Stimulated activated CD8-positive, alpha-beta memory T cell treated with anti-CD3 and anti-CD28 coated beads, Interleukin-15, amount 100 ng/mL, for 4 hours (primary cell): Measurements from ENCODE around the gene PHC2.

Experiments used
- DNase-seq, 2 donors: peaks; one replicate each; pipeline ENCODE4 v3.0.0-alpha.2; 2020; ENCODE audit warnings: low read depth in 2 of 2

PHC2 gene

GRCh38 chr1:33331444-33332356 lies 99.2 kb downstream of the PHC2 start:
- DNase-seq: no peak

- no peak for DNase-seq
Measured at GRCh38 chr1:33330906-33331305, 100.0 kb downstream of the PHC2 start.

- no peak for DNase-seq
Measured at GRCh38 chr1:33330361-33330890, 100.5 kb downstream of the PHC2 start.

GRCh38 chr1:33329600-33330305 lies 101.1 kb downstream of the PHC2 start:
- DNase-seq: no peak

- DNase-seq: no peak
Measured at GRCh38 chr1:33328817-33329216, 102.1 kb downstream of the PHC2 start.

GRCh38 chr1:33327587-33328325 lies 103.1 kb downstream of the PHC2 start:
- DNase-seq: no peak

- no peak for DNase-seq
Measured at GRCh38 chr1:33326785-33327184, 104.1 kb downstream of the PHC2 start.

- no peak for DNase-seq
Measured at GRCh38 chr1:33324677-33325575, 106.0 kb downstream of the PHC2 start.

GRCh38 chr1:33323663-33324477 lies 107.0 kb downstream of the PHC2 start:
- DNase-seq: no peak

- DNase-seq: no peak
Measured at GRCh38 chr1:33322870-33323585, 107.9 kb downstream of the PHC2 start.

GRCh38 chr1:33322109-33322508 lies 108.8 kb downstream of the PHC2 start:
- DNase-seq: no peak

- no peak for DNase-seq
Measured at GRCh38 chr1:33321178-33321577, 109.7 kb downstream of the PHC2 start.

- DNase-seq: no peak
Measured at GRCh38 chr1:33320619-33321165, 110.2 kb downstream of the PHC2 start, which contains the start of gene A3GALT2. Gene A3GALT2, minus strand, starts transcription at chr1:33321098. Its CDS starts 0 bp downstream, at chr1:33321098.

- no peak for DNase-seq
Measured at GRCh38 chr1:33319949-33320618, 110.8 kb downstream of the PHC2 start.

- no peak for DNase-seq
Measured at GRCh38 chr1:33319186-33319948, 111.5 kb downstream of the PHC2 start.

GRCh38 chr1:33317946-33318345 lies 112.9 kb downstream of the PHC2 start:
- DNase-seq: no peak

GRCh38 chr1:33317354-33317753 lies 113.5 kb downstream of the PHC2 start:
- no peak for DNase-seq

GRCh38 chr1:33316601-33317000 lies 114.3 kb downstream of the PHC2 start:
- DNase-seq: no peak
